Measurements from ENCODE around the gene NUDT8. TPM values are rescaled to one million over a fixed set of nuclear protein-coding genes. Genes with fewer than 3 reads are reported as not detected.

The NUDT8 gene
- total and polyA plus RNA-seq, 2 experiments from 2014 or later = 5.0 to 15.1 TPM

DNA sequence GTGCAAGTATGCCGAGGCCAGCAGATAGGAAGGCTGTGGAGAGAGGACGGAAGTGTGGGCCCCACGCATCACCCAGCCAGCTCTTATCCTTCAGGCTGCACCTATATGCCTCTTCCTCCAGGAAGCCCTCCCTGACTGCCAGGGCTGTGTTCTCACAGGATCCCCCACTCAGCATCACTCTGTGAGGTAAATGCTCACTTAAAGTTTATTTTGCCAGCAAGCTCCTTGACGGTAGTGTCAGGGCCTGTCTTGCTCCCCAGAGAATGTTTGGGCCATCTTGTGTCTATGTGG, 5.4 kb upstream of the NUDT8 start (continued):
- TF ChIP-seq REST (IDR thresholded peaks at IDR 0.05; ENCODE audit: unreplicated experiment) = no peak
- TF ChIP-seq EZH2 (IDR thresholded peaks at IDR 0.05; ENCODE audit: low read depth, unreplicated experiment) = no peak
- no peak for TF ChIP-seq ZNF114 (CRISPR knock-in tag; IDR thresholded peaks at IDR 0.05)
- no peak for TF ChIP-seq EZH2phosphoT487 (IDR thresholded peaks at IDR 0.05; ENCODE audit: unreplicated experiment)
- no peak for TF ChIP-seq STAT1 (IDR thresholded peaks at IDR 0.05; ENCODE audit: unreplicated experiment)

DNA sequence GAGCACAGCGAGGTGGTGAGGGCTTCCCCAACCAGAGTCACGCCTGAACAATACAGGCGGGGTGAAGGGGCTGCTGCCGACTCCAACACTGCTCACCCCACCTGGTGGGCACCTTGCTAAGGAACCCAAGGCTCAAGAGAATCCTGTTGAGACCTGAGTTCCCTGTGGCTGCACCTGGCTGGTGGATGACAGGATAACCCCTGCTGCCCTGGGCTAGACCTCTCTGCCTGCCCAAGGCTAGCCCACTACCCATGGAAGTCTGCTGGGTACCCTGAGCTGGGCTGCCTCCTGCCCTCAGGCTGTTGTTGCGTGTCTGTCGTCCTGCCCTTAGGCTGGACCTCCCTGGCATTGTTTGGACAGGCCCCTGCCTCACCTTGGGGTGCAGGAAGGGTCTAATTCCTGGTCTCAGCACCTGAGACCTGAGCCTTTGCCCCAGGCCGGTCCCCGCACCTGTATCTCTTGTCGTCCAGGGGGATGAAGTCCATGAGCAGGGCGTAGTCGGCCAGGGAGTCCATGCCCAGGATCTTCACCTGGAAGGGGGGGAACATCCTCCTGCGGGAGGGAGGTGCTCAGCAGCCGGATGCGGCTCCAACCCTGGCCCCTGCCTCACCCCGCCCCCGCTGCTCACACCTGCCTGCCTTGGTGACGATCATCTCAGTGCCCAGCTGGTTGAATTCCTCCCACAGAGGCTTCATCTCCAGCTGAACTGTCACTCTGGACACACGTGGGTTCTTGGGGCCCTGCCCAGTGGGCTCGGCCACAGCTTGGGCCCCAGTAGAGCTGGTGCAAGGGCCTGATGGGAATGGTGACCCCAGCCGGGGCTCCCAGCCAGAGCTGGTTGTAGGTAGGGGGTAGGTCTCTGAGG, 4.9 kb upstream of the NUDT8 start:
- Histone ChIP-seq H3K4me1 (ENCODE audit: insufficient read depth) (peaks cover 10% of the 10 kb centered on the region; the same call in 1 of the 2 replicates), H3K36me3 (ENCODE audit: insufficient read depth) (no peaks in the 10 kb centered on the region), H3K79me2 (replicated peaks; ENCODE audit: insufficient read depth) (no peaks in the 10 kb centered on the region), H4K20me1 (replicated peaks; ENCODE audit: insufficient read depth) (no peaks in the 10 kb centered on the region), H3K4me2 (no peak overlapping the region), H3K9me2 (ENCODE audit: insufficient read depth) (no peaks in the 10 kb centered on the region), H2AFZ (no peak overlapping the region), H3K27ac (ENCODE audit: low read depth) (no peak overlapping the region), H3K4me3 (no peak overlapping the region), H3K27me3 (ENCODE audit: insufficient read depth) (no peaks in the 10 kb centered on the region), H3F3A (replicated peaks; ENCODE audit: low read depth) (peaks cover 5% of the 10 kb centered on the region; the same call in 1 of the 2 replicates)
- Mint-ChIP-seq H3K27ac (no peak overlapping the region), H3K27me3 (ENCODE audit: insufficient read depth, low read depth, poor library complexity) (peaks cover 25% of the 10 kb centered on the region), H3K9me3 (no peaks in the 10 kb centered on the region; the same call in 2 of the 3 replicates), H3K4me1 (peaks cover 16% of the 10 kb centered on the region; the same call in 2 of the 3 replicates), H3K36me3 (ENCODE audit: low read depth) (no peaks in the 10 kb centered on the region; the same call in 2 of the 3 replicates), H3K4me3 (no peak overlapping the region)
- DNase-seq (ENCODE audit: low spot score) (no peak), ATAC-seq (no peak)
- TF ChIP-seq ZNF114 (CRISPR knock-in tag; IDR thresholded peaks at IDR 0.05) (no peak), JUNB (IDR thresholded peaks at IDR 0.05; ENCODE audit: unreplicated experiment) (no peak), EZH2 (IDR thresholded peaks at IDR 0.05; ENCODE audit: low read depth, unreplicated experiment) (no peak), EZH2phosphoT487 (IDR thresholded peaks at IDR 0.05; ENCODE audit: unreplicated experiment) (no peak), REST (IDR thresholded peaks at IDR 0.05; ENCODE audit: unreplicated experiment) (no peak), STAT1 (IDR thresholded peaks at IDR 0.05; ENCODE audit: unreplicated experiment) (no peak)
- TF ChIP-seq, protein P1, sequence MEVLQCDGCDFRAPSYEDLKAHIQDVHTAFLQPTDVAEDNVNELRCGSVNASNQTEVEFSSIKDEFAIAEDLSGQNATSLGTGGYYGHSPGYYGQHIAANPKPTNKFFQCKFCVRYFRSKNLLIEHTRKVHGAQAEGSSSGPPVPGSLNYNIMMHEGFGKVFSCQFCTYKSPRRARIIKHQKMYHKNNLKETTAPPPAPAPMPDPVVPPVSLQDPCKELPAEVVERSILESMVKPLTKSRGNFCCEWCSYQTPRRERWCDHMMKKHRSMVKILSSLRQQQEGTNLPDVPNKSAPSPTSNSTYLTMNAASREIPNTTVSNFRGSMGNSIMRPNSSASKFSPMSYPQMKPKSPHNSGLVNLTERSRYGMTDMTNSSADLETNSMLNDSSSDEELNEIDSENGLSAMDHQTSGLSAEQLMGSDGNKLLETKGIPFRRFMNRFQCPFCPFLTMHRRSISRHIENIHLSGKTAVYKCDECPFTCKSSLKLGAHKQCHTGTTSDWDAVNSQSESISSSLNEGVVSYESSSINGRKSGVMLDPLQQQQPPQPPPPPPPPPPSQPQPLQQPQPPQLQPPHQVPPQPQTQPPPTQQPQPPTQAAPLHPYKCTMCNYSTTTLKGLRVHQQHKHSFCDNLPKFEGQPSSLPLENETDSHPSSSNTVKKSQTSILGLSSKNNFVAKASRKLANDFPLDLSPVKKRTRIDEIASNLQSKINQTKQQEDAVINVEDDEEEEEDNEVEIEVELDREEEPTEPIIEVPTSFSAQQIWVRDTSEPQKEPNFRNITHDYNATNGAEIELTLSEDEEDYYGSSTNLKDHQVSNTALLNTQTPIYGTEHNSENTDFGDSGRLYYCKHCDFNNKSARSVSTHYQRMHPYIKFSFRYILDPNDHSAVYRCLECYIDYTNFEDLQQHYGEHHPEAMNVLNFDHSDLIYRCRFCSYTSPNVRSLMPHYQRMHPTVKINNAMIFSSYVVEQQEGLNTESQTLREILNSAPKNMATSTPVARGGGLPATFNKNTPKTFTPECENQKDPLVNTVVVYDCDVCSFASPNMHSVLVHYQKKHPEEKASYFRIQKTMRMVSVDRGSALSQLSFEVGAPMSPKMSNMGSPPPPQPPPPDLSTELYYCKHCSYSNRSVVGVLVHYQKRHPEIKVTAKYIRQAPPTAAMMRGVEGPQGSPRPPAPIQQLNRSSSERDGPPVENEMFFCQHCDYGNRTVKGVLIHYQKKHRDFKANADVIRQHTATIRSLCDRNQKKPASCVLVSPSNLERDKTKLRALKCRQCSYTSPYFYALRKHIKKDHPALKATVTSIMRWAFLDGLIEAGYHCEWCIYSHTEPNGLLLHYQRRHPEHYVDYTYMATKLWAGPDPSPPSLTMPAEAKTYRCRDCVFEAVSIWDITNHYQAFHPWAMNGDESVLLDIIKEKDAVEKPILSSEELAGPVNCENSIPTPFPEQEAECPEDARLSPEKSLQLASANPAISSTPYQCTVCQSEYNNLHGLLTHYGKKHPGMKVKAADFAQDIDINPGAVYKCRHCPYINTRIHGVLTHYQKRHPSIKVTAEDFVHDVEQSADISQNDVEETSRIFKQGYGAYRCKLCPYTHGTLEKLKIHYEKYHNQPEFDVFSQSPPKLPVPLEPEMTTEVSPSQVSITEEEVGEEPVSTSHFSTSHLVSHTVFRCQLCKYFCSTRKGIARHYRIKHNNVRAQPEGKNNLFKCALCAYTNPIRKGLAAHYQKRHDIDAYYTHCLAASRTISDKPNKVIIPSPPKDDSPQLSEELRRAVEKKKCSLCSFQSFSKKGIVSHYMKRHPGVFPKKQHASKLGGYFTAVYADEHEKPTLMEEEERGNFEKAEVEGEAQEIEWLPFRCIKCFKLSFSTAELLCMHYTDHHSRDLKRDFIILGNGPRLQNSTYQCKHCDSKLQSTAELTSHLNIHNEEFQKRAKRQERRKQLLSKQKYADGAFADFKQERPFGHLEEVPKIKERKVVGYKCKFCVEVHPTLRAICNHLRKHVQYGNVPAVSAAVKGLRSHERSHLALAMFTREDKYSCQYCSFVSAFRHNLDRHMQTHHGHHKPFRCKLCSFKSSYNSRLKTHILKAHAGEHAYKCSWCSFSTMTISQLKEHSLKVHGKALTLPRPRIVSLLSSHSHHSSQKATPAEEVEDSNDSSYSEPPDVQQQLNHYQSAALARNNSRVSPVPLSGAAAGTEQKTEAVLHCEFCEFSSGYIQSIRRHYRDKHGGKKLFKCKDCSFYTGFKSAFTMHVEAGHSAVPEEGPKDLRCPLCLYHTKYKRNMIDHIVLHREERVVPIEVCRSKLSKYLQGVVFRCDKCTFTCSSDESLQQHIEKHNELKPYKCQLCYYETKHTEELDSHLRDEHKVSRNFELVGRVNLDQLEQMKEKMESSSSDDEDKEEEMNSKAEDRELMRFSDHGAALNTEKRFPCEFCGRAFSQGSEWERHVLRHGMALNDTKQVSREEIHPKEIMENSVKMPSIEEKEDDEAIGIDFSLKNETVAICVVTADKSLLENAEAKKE (CRISPR knock-in tag; IDR thresholded peaks at IDR 0.05) = no peak
- TF ChIP-seq, protein P2, sequence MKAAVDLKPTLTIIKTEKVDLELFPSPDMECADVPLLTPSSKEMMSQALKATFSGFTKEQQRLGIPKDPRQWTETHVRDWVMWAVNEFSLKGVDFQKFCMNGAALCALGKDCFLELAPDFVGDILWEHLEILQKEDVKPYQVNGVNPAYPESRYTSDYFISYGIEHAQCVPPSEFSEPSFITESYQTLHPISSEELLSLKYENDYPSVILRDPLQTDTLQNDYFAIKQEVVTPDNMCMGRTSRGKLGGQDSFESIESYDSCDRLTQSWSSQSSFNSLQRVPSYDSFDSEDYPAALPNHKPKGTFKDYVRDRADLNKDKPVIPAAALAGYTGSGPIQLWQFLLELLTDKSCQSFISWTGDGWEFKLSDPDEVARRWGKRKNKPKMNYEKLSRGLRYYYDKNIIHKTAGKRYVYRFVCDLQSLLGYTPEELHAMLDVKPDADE (IDR thresholded peaks at IDR 0.05) = no peak

All from GM23338 (cell line).